CD4-positive, CD25-positive, alpha-beta regulatory T cell (primary cell): Measurements from ENCODE around the gene ANLN. TPM values are rescaled to one million over a fixed set of nuclear protein-coding genes. Genes with fewer than 3 reads are reported as not detected.
"Not testable (repeated sequence)": the region's sequence is repeated elsewhere in the genome, so short reads cannot be mapped to it uniquely, and the experiment has no call there.

Source experiments
- ATAC-seq, 2 donors: fragments of 150-1000 bp; cut with Tn5 transposase; one replicate each; pipeline ENCODE4 v1.10.0; 2021; ENCODE audit warnings: low read depth in 2 of 2, moderate number of reproducible peaks in 2 of 2, moderate library complexity in 1 of 2
- DNase-seq, 3 donors: peaks; one replicate each; pipeline versions ENCODE4 v3.0.0 to v3.0.0-alpha.2; 2012 to 2022; ENCODE audit warnings: mixed read lengths in 1 of 3
- H3K27ac ChIP-seq: one replicate; pipeline ENCODE4 v1.7.0; 2013; ENCODE audit warnings: mild to moderate bottlenecking, low read length; ENCODE audit not compliant: insufficient read depth, poor library complexity, severe bottlenecking
- H3K27me3 ChIP-seq: one replicate; pipeline ENCODE4 v1.7.0; 2013; ENCODE audit warnings: low read length; ENCODE audit not compliant: control insufficient read depth, insufficient read depth
- H3K36me3 ChIP-seq: one replicate; pipeline ENCODE4 v1.7.0; 2013; ENCODE audit warnings: mild to moderate bottlenecking, low read length, moderate library complexity; ENCODE audit not compliant: control insufficient read depth, insufficient read depth
- H3K4me1 ChIP-seq: 2 replicates; pipeline ENCODE4 v1.7.0; 2013; ENCODE audit warnings: mild to moderate bottlenecking, low read length; ENCODE audit not compliant: insufficient read depth, control insufficient read depth, poor library complexity, severe bottlenecking
- H3K4me3 ChIP-seq: one replicate; pipeline ENCODE4 v1.7.0; 2013; ENCODE audit warnings: low read depth, mild to moderate bottlenecking, low read length, moderate library complexity
- H3K9me3 ChIP-seq, 2 experiments: 1 replicate in 1 of 2; 2 replicates in 1 of 2; pipeline ENCODE4 v1.7.0; 2013; ENCODE audit warnings: low read length in 2 of 2, mild to moderate bottlenecking in 1 of 2, moderate library complexity in 1 of 2; ENCODE audit not compliant: control insufficient read depth in 2 of 2
- H3K27ac Mint-ChIP-seq, 3 donors: one replicate each; pipeline ENCODE4 v1.8.0; 2020 to 2022; ENCODE audit warnings: mild to moderate bottlenecking in 3 of 3, mixed read lengths in 3 of 3, moderate library complexity in 2 of 3
- H3K27me3 Mint-ChIP-seq: one replicate; pipeline ENCODE4 v1.8.0; 2022; ENCODE audit warnings: mild to moderate bottlenecking, mixed read lengths
- H3K36me3 Mint-ChIP-seq: one replicate; pipeline ENCODE4 v1.8.0; 2020; ENCODE audit warnings: mixed read lengths
- H3K4me1 Mint-ChIP-seq, 4 donors: one replicate each; pipeline ENCODE4 v1.8.0; 2020 to 2022; ENCODE audit warnings: mixed read lengths in 4 of 4, mild to moderate bottlenecking in 1 of 4
- H3K4me3 Mint-ChIP-seq, 4 donors: one replicate each; pipeline ENCODE4 v1.8.0; 2020 to 2022; ENCODE audit warnings: mild to moderate bottlenecking in 4 of 4, mixed read lengths in 4 of 4, moderate library complexity in 3 of 4
- H3K9me3 Mint-ChIP-seq, 7 donors: one replicate each; pipeline ENCODE4 v1.8.0; 2020 to 2022; ENCODE audit warnings: mixed read lengths in 7 of 7, mild to moderate bottlenecking in 3 of 7, moderate library complexity in 2 of 7
- polyA plus RNA-seq, 4 donors: library from polyadenylated mRNA; unstranded; fragments of 300-500 nt; fragmentation: Illumina TruSeq; gene quantifications; one replicate each; pipeline ENCODE4 v1.2.3, GENCODE V29; 2021
- total RNA-seq: library from RNA; stranded (reverse); gene quantifications from one replicate; pipeline ENCODE4 v1.2.3, GENCODE V29; 2022

Gene ANLN
- total and polyA plus RNA-seq, 5 donors from 2014 or later: 0.27 to 2.8 (median 0.51) TPM; not detected in 1

DNA sequence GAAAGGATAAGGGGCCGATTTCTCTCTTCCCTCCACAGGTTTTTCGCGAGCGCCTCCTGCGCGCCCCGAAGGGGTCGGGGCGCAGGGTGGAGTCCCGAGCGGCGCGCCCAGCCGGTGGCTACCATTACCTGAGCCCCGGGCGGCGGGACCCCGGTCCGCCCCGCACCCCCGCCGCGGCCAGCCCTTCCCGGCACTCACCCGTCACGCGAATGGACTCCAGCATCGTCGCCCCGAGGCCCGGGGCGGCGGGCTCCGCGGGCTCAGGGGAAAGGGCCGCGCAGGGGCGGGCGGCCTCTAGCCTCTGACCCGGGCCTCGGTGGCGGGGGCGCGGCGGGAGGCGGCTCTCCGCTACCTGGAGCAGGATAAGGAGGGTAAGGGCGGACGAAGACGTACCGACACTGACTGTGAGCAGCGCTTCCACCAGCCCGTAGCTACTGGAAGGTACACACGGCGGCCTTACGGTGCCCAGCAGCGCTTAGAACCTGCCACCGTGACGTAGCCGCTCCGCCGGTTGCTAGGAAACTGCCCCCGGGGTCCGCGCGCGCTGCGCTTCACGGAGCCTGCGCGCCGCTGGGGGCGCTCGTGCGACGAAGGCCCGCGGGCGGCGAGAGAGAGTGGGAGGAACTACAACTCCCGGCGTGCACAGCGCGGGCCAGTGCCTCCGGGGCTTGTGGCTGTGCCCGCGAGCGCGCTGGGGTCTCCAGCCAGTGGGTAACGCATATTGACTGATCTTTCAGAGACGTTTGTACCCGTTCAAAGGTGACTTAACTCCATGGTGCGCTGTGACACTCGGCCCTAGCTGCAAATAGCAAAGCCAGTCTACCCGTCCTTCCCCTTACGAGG, 22.7 kb upstream of the ANLN start:
- peaks cover 30% of the 10 kb centered on the region for H3K27me3 ChIP-seq
- H3K4me3 ChIP-seq: peak overlapping the region; percentile 86
- H3K36me3 Mint-ChIP-seq: no peaks in the 10 kb centered on the region
- no peaks in the 10 kb centered on the region for H3K9me3 ChIP-seq
- peak overlapping the region in 2 of 3 donors; percentile 42 to 84 for H3K27ac Mint-ChIP-seq
- no peaks in the 10 kb centered on the region for H3K36me3 ChIP-seq
- peak; percentile 97 to 99 for ATAC-seq
- peaks cover 10% of the 10 kb centered on the region for H3K4me1 ChIP-seq
- peak; percentile 89 to 93 (median 90) for DNase-seq
- H3K4me3 Mint-ChIP-seq: peak overlapping the region; percentile 92 to 96 (median 94)
- peaks cover 0 to 11% (median 6%) of the 10 kb centered on the region in 4 donors for H3K4me1 Mint-ChIP-seq
- H3K27me3 Mint-ChIP-seq: peaks cover 58% of the 10 kb centered on the region
- no peak overlapping the region for H3K27ac ChIP-seq
- peaks cover 0 to 2% (median 0%) of the 10 kb centered on the region in 7 donors for H3K9me3 Mint-ChIP-seq

DNA sequence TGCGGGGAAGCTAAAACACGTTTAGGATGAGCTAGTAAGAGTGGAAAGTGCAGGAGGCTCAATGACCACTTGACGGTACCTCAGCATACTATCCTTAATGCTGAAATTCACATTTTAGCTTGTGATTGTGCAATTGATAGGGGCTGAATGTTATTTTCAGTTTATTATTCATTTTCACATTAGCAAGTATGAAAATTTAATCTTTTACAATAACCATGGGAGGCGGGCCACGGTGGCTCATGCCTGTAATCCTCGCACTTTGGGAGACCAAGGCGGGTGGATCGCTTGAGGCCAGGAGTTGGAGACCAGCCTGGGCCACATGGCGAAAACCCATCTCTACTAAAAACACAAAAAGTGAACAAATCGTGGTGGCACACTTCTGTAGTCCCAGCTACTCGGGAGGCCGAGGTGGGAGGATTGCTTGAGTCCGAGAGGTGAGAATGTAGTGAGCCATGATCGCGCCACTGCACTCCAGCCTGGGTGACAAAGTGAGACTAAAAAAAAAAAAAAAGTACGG, 22.0 kb upstream of the ANLN start:
- Histone ChIP-seq H3K36me3 (no peaks in the 10 kb centered on the region), H3K27me3 (peaks cover 30% of the 10 kb centered on the region), H3K9me3 (no peaks in the 10 kb centered on the region), H3K27ac (no peak overlapping the region), H3K4me3 (peak overlapping the region; percentile 86), H3K4me1 (peaks cover 10% of the 10 kb centered on the region)
- Mint-ChIP-seq H3K4me1 (peaks cover 0 to 11% (median 6%) of the 10 kb centered on the region in 4 donors), H3K36me3 (no peaks in the 10 kb centered on the region), H3K9me3 (peaks cover 0 to 2% (median 0%) of the 10 kb centered on the region in 7 donors), H3K4me3 (peak overlapping the region; percentile 92 to 96 (median 94)), H3K27ac (peak overlapping the region in 2 of 3 donors; percentile 38 to 42), H3K27me3 (peaks cover 57% of the 10 kb centered on the region)
- no peak for DNase-seq
- no peak for ATAC-seq

DNA sequence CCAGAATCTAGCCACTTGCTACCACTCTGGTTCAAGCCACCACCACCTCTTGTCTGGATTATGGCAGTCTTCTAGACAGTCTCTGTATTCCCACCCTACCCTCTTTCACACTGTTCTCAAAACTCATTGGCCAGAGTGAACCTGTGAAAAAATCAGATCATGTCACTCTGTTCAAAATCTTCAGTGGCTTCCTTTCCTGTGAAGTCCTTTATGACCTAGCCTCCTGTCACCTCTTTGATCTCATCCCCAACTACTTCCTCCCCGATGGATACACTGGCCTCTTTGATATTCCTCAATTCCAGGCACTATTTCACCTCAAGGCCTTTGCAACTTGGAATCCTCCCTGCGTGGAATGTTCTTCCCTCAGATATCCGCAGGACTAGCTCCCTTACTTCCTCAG, 21.2 kb upstream of the ANLN start:
- peaks cover 30% of the 10 kb centered on the region for H3K27me3 ChIP-seq
- ATAC-seq: no peak
- peaks cover 10% of the 10 kb centered on the region for H3K4me1 ChIP-seq
- peaks cover 0 to 11% (median 6%) of the 10 kb centered on the region in 4 donors for H3K4me1 Mint-ChIP-seq
- H3K9me3 Mint-ChIP-seq: peaks cover 0 to 2% (median 0%) of the 10 kb centered on the region in 7 donors
- H3K27me3 Mint-ChIP-seq: peaks cover 49% of the 10 kb centered on the region
- H3K9me3 ChIP-seq: no peaks in the 10 kb centered on the region
- no peaks in the 10 kb centered on the region for H3K36me3 ChIP-seq
- no peak overlapping the region for H3K27ac ChIP-seq
- no peak for DNase-seq
- H3K36me3 Mint-ChIP-seq: no peaks in the 10 kb centered on the region
- H3K4me3 ChIP-seq: no peak overlapping the region
- H3K27ac Mint-ChIP-seq: no peak overlapping the region
- H3K4me3 Mint-ChIP-seq: peak overlapping the region; percentile 17 to 92 (median 60)

- Mint-ChIP-seq H3K4me1 (peaks cover 0 to 11% (median 6%) of the 10 kb centered on the region in 4 donors), H3K27ac (no peak overlapping the region), H3K4me3 (peak overlapping the region in 1 of 4 donors; percentile 92), H3K36me3 (no peaks in the 10 kb centered on the region), H3K9me3 (peaks cover 0 to 2% (median 0%) of the 10 kb centered on the region in 7 donors), H3K27me3 (peaks cover 44% of the 10 kb centered on the region)
- H3K27me3 ChIP-seq: peaks cover 30% of the 10 kb centered on the region
- peaks cover 10% of the 10 kb centered on the region for H3K4me1 ChIP-seq
- ATAC-seq (no peak), DNase-seq (no peak)
- no peaks in the 10 kb centered on the region for H3K9me3 ChIP-seq
- no peak overlapping the region for H3K4me3 ChIP-seq
- no peaks in the 10 kb centered on the region for H3K36me3 ChIP-seq
- no peak overlapping the region for H3K27ac ChIP-seq
These were observed 20.5 kb upstream of the ANLN start for GRCh38 chr7:36369171-36369570.

DNA sequence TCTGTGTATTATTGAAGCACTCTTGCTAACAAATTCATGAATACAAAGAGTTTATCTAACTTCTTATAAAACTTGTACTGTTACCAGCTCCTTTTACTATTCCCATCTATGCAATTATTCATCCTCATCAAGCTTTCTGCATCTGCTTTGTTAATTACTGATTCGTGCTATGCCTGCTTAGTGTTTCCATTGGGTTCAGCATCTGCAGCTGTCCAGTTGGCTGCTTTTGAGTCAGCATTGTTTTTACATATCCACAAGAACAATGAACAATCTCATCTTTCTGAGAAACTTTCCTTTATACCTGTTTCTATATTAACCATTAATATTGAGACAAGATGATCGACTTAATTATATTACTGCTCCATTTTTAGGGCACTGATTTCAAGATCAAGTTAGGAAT, 19.6 kb upstream of the ANLN start:
- Histone ChIP-seq H3K27me3 (peaks cover 26% of the 10 kb centered on the region), H3K9me3 (no peaks in the 10 kb centered on the region), H3K27ac (no peak overlapping the region), H3K4me1 (peaks cover 10% of the 10 kb centered on the region), H3K4me3 (no peak overlapping the region), H3K36me3 (no peaks in the 10 kb centered on the region)
- H3K4me3 Mint-ChIP-seq: no peak overlapping the region
- ATAC-seq: no peak
- no peak overlapping the region for H3K27ac Mint-ChIP-seq
- H3K36me3 Mint-ChIP-seq: no peaks in the 10 kb centered on the region
- H3K27me3 Mint-ChIP-seq: peaks cover 37% of the 10 kb centered on the region
- peaks cover 0 to 11% (median 6%) of the 10 kb centered on the region in 4 donors for H3K4me1 Mint-ChIP-seq
- H3K9me3 Mint-ChIP-seq: peaks cover 0 to 2% (median 0%) of the 10 kb centered on the region in 7 donors
- no peak for DNase-seq

DNA sequence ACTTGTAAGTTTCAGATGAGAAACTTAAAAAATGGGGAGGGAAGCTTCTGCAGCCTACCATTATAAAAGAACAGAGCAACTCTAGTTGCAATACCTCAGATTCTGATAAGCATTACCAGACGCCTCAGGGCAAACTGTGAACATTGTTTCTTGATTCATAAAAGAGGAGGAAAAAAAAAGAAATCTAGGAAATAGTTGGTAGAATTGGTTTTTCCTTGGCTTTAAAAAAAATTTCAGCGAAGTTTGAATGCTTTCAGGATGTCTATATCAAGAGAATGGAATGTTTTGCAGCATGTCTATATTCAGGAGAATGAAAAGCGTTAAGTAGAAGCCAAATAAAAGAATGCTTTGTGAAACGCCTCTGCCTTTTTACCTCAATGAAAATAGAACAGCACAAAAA, 17.5 kb upstream of the ANLN start:
- Mint-ChIP-seq H3K4me1 (peaks cover 0 to 6% (median 4%) of the 10 kb centered on the region in 4 donors), H3K9me3 (peaks cover 0 to 6% (median 1%) of the 10 kb centered on the region in 7 donors), H3K4me3 (no peak overlapping the region), H3K27me3 (peaks cover 37% of the 10 kb centered on the region), H3K27ac (no peak overlapping the region), H3K36me3 (no peaks in the 10 kb centered on the region)
- Histone ChIP-seq H3K27me3 (peaks cover 18% of the 10 kb centered on the region), H3K4me1 (peaks cover 5% of the 10 kb centered on the region), H3K36me3 (no peaks in the 10 kb centered on the region), H3K9me3 (no peaks in the 10 kb centered on the region), H3K27ac (no peak overlapping the region), H3K4me3 (no peak overlapping the region)
- no peak for DNase-seq
- ATAC-seq: no peak

DNA sequence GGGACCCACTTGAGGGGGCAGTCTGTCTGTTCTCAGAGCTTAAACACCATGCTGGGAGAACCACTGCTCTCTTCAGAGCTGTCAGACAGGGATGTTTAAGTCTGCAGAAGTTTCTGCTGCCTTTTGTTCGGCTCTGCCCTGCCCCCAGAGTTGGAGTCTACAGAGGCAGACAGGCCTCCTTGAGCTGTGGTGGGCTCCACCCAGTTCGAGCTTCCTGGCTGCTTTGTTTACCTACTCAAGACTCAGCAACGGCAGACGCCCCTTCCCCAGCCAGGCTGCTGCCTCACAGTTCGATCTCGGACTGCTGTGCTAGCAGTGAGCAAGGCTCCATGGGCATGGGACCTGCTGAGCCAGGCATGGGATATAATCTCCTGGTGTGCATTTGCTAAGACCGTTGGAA, 11.1 kb upstream of the ANLN start:
- peak overlapping the region; percentile 19 for H3K4me3 ChIP-seq
- H3K4me1 ChIP-seq, H3K9me3 ChIP-seq, ATAC-seq, H3K27me3 ChIP-seq, H3K9me3 Mint-ChIP-seq, H3K36me3 ChIP-seq, H3K27ac ChIP-seq: not testable (repeated sequence)
- Mint-ChIP-seq H3K27ac (peak overlapping the region in 1 of 3 donors; percentile 14), H3K4me3 (peak overlapping the region in 3 of 4 donors; percentile 8 to 52 (median 33)), H3K27me3 (peaks cover 19% of the 10 kb centered on the region), H3K4me1 (peaks cover 6 to 20% (median 9%) of the 10 kb centered on the region in 4 donors), H3K36me3 (peaks cover 12% of the 10 kb centered on the region)
- peak in 1 of 3 donors; percentile 63 for DNase-seq
